Activated naive CD8-positive, alpha-beta T cell (primary cell): ENCODE data around the gene LCORL.
"Not testable (repeated sequence)": the region's sequence is repeated elsewhere in the genome, so short reads cannot be mapped to it uniquely, and the experiment has no call there.

Source experiments
- H3K27ac Mint-ChIP-seq: one replicate; pipeline ENCODE4 v1.8.0; 2021; ENCODE audit warnings: mixed read lengths
- H3K27me3 Mint-ChIP-seq: one replicate; pipeline ENCODE4 v1.8.0; 2021; ENCODE audit warnings: mixed read lengths
- H3K36me3 Mint-ChIP-seq: one replicate; pipeline ENCODE4 v1.8.0; 2021; ENCODE audit warnings: mixed read lengths
- H3K4me1 Mint-ChIP-seq: one replicate; pipeline ENCODE4 v1.8.0; 2021; ENCODE audit warnings: low read depth, mixed read lengths
- H3K4me3 Mint-ChIP-seq: one replicate; pipeline ENCODE4 v1.8.0; 2021; ENCODE audit warnings: mild to moderate bottlenecking, mixed read lengths
- H3K9me3 Mint-ChIP-seq: one replicate; pipeline ENCODE4 v1.8.0; 2021; ENCODE audit warnings: low read depth, mixed read lengths

LCORL gene

GRCh38 chr4:17869327-17869726 is 152.2 kb downstream of the LCORL start:
- no peaks in the 10 kb centered on the region for H3K9me3 Mint-ChIP-seq
- H3K4me1 Mint-ChIP-seq, result no peaks in the 10 kb centered on the region
- H3K4me3 Mint-ChIP-seq, result no peak overlapping the region
- H3K36me3 Mint-ChIP-seq, result peaks cover 10% of the 10 kb centered on the region
- no peaks in the 10 kb centered on the region for H3K27me3 Mint-ChIP-seq
- no peak overlapping the region for H3K27ac Mint-ChIP-seq

- Mint-ChIP-seq H3K4me3 (no peak overlapping the region), H3K4me1 (no peaks in the 10 kb centered on the region), H3K9me3 (peaks cover 4% of the 10 kb centered on the region)
Measured at GRCh38 chr4:17867276-17867675, 154.3 kb downstream of the LCORL start.

GRCh38 chr4:17866810-17867209 is 154.7 kb downstream of the LCORL start:
- Mint-ChIP-seq H3K9me3 (peaks cover 8% of the 10 kb centered on the region), H3K27ac (no peak overlapping the region), H3K4me1 (no peaks in the 10 kb centered on the region), H3K4me3 (no peak overlapping the region), H3K36me3 (peaks cover 24% of the 10 kb centered on the region), H3K27me3 (no peaks in the 10 kb centered on the region)

More at GRCh38 chr4:17867276-17867675, 154.3 kb downstream of the LCORL start:
- no peak overlapping the region for H3K27ac Mint-ChIP-seq
- H3K36me3 Mint-ChIP-seq, result peaks cover 19% of the 10 kb centered on the region
- no peaks in the 10 kb centered on the region for H3K27me3 Mint-ChIP-seq

- no peaks in the 10 kb centered on the region for H3K4me1 Mint-ChIP-seq
- H3K36me3 Mint-ChIP-seq, result peaks cover 27% of the 10 kb centered on the region
- no peak overlapping the region for H3K27ac Mint-ChIP-seq
- H3K9me3 Mint-ChIP-seq, result peaks cover 12% of the 10 kb centered on the region
- no peaks in the 10 kb centered on the region for H3K27me3 Mint-ChIP-seq
- no peak overlapping the region for H3K4me3 Mint-ChIP-seq
Measured at GRCh38 chr4:17865866-17866363, 155.6 kb downstream of the LCORL start.

- Mint-ChIP-seq H3K9me3 (peaks cover 12% of the 10 kb centered on the region), H3K36me3 (peaks cover 40% of the 10 kb centered on the region)
- H3K27me3 Mint-ChIP-seq, H3K4me3 Mint-ChIP-seq, H3K4me1 Mint-ChIP-seq, H3K27ac Mint-ChIP-seq: not testable (repeated sequence)
Measured at GRCh38 chr4:17861906-17862305, 159.6 kb downstream of the LCORL start.

GRCh38 chr4:17859793-17860406 is 161.7 kb downstream of the LCORL start:
- H3K27me3 Mint-ChIP-seq, result no peaks in the 10 kb centered on the region
- no peak overlapping the region for H3K27ac Mint-ChIP-seq
- H3K9me3 Mint-ChIP-seq, result peaks cover 12% of the 10 kb centered on the region
- H3K4me3 Mint-ChIP-seq, result no peak overlapping the region
- H3K36me3 Mint-ChIP-seq, result peaks cover 37% of the 10 kb centered on the region
- no peaks in the 10 kb centered on the region for H3K4me1 Mint-ChIP-seq

- Mint-ChIP-seq H3K27me3 (no peaks in the 10 kb centered on the region), H3K4me1 (no peaks in the 10 kb centered on the region), H3K36me3 (peaks cover 20% of the 10 kb centered on the region), H3K27ac (no peak overlapping the region), H3K9me3 (no peaks in the 10 kb centered on the region), H3K4me3 (no peak overlapping the region)
Measured at GRCh38 chr4:17854036-17854435, 167.5 kb downstream of the LCORL start.

GRCh38 chr4:17851959-17852358 is 169.6 kb downstream of the LCORL start:
- H3K36me3 Mint-ChIP-seq, result peaks cover 8% of the 10 kb centered on the region
- H3K4me1 Mint-ChIP-seq, result no peaks in the 10 kb centered on the region
- no peaks in the 10 kb centered on the region for H3K9me3 Mint-ChIP-seq
- no peak overlapping the region for H3K27ac Mint-ChIP-seq
- no peak overlapping the region for H3K4me3 Mint-ChIP-seq
- H3K27me3 Mint-ChIP-seq, result no peaks in the 10 kb centered on the region

- H3K27ac Mint-ChIP-seq, H3K9me3 Mint-ChIP-seq, H3K4me3 Mint-ChIP-seq, H3K4me1 Mint-ChIP-seq, H3K36me3 Mint-ChIP-seq, H3K27me3 Mint-ChIP-seq: not testable (repeated sequence)
Measured at GRCh38 chr4:17850295-17850694, 171.3 kb downstream of the LCORL start.

GRCh38 chr4:17846266-17846665 is 175.3 kb downstream of the LCORL start:
- Mint-ChIP-seq H3K36me3 (peaks cover 3% of the 10 kb centered on the region), H3K27ac (no peak overlapping the region), H3K9me3 (no peaks in the 10 kb centered on the region), H3K27me3 (no peaks in the 10 kb centered on the region), H3K4me3 (no peak overlapping the region), H3K4me1 (no peaks in the 10 kb centered on the region)

GRCh38 chr4:17823871-17824669 is 197.5 kb downstream of the LCORL start:
- H3K27ac Mint-ChIP-seq, result no peak overlapping the region

GRCh38 chr4:17817027-17817426 is 204.5 kb downstream of the LCORL start:
- peaks cover 5% of the 10 kb centered on the region for H3K4me1 Mint-ChIP-seq
- peaks cover 2% of the 10 kb centered on the region for H3K27me3 Mint-ChIP-seq
- H3K4me3 Mint-ChIP-seq, result peak overlapping the region; percentile 24
- no peak overlapping the region for H3K27ac Mint-ChIP-seq
- no peaks in the 10 kb centered on the region for H3K36me3 Mint-ChIP-seq
- H3K9me3 Mint-ChIP-seq, result no peaks in the 10 kb centered on the region

More at GRCh38 chr4:17823871-17824669, 197.5 kb downstream of the LCORL start:
- Mint-ChIP-seq H3K36me3 (no peaks in the 10 kb centered on the region), H3K4me3 (no peak overlapping the region), H3K9me3 (no peaks in the 10 kb centered on the region), H3K27me3 (peaks cover 1% of the 10 kb centered on the region), H3K4me1 (no peaks in the 10 kb centered on the region)

GRCh38 chr4:17816142-17816541 is 205.4 kb downstream of the LCORL start:
- Mint-ChIP-seq H3K4me1 (peaks cover 11% of the 10 kb centered on the region), H3K36me3 (no peaks in the 10 kb centered on the region), H3K9me3 (no peaks in the 10 kb centered on the region), H3K27ac (no peak overlapping the region), H3K27me3 (peaks cover 2% of the 10 kb centered on the region), H3K4me3 (no peak overlapping the region)

- no peaks in the 10 kb centered on the region for H3K9me3 Mint-ChIP-seq
- H3K27ac Mint-ChIP-seq, result no peak overlapping the region
- no peaks in the 10 kb centered on the region for H3K36me3 Mint-ChIP-seq
- H3K27me3 Mint-ChIP-seq, result peaks cover 2% of the 10 kb centered on the region
- H3K4me3 Mint-ChIP-seq, result no peak overlapping the region
- peaks cover 12% of the 10 kb centered on the region for H3K4me1 Mint-ChIP-seq
Measured at GRCh38 chr4:17814140-17814539, 207.4 kb downstream of the LCORL start.

- no peaks in the 10 kb centered on the region for H3K9me3 Mint-ChIP-seq
- no peak overlapping the region for H3K27ac Mint-ChIP-seq
- peaks cover 23% of the 10 kb centered on the region for H3K4me1 Mint-ChIP-seq
- H3K36me3 Mint-ChIP-seq, result peaks cover 6% of the 10 kb centered on the region
- peaks cover 2% of the 10 kb centered on the region for H3K27me3 Mint-ChIP-seq
- no peak overlapping the region for H3K4me3 Mint-ChIP-seq
Measured at GRCh38 chr4:17812801-17813200, 208.8 kb downstream of the LCORL start.
